Fibroblast of skin of right quadriceps (primary cell): ENCODE results near the gene ADCY10.
"Not testable (repeated sequence)": the region's sequence is repeated elsewhere in the genome, so short reads cannot be mapped to it uniquely, and the experiment has no call there.

Experiments used
- DNase-seq: peaks from one replicate; pipeline ENCODE4 v3.0.0-alpha.2; 2013

ADCY10 gene, protein sequence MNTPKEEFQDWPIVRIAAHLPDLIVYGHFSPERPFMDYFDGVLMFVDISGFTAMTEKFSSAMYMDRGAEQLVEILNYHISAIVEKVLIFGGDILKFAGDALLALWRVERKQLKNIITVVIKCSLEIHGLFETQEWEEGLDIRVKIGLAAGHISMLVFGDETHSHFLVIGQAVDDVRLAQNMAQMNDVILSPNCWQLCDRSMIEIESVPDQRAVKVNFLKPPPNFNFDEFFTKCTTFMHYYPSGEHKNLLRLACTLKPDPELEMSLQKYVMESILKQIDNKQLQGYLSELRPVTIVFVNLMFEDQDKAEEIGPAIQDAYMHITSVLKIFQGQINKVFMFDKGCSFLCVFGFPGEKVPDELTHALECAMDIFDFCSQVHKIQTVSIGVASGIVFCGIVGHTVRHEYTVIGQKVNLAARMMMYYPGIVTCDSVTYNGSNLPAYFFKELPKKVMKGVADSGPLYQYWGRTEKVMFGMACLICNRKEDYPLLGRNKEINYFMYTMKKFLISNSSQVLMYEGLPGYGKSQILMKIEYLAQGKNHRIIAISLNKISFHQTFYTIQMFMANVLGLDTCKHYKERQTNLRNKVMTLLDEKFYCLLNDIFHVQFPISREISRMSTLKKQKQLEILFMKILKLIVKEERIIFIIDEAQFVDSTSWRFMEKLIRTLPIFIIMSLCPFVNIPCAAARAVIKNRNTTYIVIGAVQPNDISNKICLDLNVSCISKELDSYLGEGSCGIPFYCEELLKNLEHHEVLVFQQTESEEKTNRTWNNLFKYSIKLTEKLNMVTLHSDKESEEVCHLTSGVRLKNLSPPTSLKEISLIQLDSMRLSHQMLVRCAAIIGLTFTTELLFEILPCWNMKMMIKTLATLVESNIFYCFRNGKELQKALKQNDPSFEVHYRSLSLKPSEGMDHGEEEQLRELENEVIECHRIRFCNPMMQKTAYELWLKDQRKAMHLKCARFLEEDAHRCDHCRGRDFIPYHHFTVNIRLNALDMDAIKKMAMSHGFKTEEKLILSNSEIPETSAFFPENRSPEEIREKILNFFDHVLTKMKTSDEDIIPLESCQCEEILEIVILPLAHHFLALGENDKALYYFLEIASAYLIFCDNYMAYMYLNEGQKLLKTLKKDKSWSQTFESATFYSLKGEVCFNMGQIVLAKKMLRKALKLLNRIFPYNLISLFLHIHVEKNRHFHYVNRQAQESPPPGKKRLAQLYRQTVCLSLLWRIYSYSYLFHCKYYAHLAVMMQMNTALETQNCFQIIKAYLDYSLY (N-terminal part only)

DNA sequence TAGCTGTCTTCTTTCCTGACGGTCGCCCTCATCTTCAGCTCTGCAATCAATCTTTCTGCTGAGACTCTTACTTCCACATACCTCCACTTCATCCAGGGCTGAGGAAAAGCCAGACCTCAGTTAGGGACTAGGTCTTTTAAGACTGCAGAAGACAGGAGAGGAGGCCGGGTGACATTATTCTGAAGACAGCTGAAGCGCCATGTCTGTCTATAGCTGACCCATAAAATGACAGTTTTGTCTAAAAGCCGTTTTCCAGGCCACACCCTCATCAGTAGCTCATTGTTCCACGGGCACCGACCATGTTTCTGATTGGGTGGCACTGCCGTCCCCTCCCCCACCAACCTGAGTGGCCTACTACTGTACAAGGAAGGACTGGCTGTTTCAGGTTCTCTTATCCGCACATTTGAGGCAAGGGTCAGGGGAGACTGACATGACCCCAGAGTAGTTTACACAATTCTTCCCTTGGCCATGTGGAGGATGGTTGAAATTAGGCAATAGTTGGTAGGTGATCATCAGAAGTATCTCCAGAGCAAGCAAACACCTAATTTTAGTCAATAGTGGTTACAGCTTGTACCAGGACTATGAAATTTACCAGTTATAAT lies at the start of gene ADCY10:
ADCY10 (minus strand) TSS at position 240 of the 602 bp plus-strand sequence. CDS start 8,994 bp downstream, outside the sequence.
- no peak for DNase-seq

DNA sequence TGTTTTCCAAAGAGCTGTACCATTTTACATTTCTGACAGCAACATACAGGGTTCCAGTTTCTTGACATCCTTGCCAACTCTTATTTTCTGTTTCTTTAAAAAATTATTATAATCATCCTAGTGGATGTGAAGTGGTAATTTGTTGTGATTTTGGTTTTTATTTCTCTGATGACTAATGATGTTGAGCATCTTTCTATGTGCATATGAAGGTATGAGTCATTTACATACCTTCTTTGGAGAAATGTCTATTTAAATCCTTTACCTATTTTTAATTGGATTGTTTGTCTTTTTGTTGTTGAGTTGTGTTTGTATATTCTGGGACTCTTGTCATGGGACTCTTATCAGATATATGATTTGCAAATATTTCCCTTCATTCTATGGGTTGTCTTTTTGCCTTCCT lies 43.8 kb upstream of the ADCY10 start:
- DNase-seq = peak; percentile 10

DNA sequence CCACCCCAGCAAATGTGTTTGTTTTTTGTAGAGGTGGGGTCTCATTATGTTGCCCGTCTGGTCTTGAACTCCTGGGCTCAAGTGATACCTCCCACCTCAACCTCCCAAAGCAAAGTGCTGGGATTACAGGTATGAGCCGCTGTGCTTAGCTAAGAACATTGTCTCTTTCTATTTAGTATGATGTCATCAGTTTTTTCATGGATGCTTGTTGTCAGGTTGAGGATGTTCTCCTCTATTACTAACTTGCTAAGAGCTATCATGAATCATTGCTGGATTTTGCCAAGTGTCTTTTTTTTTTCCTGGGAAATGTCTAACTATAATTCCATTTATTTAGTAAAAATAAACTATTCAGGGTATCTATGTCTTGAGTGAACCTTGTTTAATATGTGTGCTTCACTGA lies 42.0 kb upstream of the ADCY10 start:
- no peak for DNase-seq

DNA sequence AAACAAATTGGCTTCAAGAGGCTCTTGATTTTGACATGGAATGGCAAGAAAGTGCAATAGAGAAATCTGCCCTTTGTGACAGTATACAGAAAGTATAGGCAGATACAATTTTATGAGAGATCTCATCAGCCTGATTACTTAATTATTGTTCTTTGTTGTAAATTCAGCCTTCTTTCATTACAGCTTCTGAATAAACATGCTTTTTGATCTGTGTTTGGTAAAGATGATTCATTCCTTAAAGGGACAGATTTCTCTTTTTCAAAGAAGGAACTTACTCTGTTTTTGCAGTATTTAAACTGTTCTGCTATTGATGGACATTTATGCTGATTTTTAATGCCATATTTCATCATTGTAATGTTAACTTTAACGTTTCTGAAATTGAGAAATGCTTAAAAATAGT lies 36.6 kb upstream of the ADCY10 start:
- no peak for DNase-seq

DNA sequence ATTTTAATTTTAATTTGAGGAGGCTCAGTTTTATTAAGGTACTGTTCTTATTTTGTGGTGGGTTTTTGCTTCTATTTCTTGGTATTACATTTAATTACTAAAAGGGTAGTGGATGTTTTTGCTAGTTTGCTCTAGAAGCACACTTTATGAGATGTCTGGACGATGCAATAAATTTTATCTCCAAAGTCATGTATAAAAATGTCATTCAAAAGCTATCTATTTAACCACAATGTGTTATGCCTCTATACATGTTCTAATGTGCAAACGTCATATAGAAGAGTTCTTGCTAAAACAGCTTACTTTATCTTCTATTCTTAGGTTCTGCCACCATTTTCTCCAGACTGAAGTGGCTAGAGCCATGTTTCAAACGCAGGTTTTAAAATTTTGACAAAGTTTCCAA lies 35.9 kb upstream of the ADCY10 start:
- peak; percentile 3 for DNase-seq

DNA sequence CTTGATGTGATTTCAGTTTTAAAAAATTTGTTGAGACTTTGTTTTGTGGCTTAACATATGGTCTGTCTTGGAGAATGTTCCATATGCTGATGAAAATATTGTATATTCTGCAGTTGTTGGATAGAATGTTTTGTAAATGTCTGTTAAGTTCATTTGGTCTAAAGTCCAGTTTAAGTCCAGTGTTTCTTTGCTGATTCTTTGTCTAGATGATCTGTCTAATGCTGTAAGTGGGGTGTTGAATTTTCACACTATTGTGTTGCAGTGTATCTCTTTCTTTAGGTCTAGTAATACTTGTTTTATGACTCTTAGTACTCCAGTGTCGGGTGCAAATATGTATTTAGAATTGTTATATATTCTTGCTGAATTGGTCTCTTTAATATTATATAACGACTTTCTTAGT lies 33.8 kb upstream of the ADCY10 start:
- DNase-seq = no peak

DNA sequence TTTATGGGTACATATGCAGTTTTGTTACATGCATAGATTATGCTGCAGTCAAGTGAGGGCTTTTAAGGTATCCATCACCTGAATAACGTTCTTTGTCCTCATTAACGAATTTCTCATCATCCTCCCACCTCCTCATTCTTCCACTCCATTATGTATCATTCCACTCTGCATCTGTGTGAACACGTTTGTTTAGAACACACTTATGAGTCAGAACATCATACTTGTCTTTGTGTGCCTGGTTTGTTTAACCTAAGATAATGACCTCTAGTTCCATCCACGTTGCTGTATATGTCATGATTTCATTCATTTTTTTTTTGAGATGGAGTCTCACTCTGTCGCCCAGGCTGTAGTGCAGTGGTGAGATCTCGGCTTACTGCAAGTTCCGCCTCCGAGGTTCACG lies 29.6 kb upstream of the ADCY10 start:
- no peak for DNase-seq

DNA sequence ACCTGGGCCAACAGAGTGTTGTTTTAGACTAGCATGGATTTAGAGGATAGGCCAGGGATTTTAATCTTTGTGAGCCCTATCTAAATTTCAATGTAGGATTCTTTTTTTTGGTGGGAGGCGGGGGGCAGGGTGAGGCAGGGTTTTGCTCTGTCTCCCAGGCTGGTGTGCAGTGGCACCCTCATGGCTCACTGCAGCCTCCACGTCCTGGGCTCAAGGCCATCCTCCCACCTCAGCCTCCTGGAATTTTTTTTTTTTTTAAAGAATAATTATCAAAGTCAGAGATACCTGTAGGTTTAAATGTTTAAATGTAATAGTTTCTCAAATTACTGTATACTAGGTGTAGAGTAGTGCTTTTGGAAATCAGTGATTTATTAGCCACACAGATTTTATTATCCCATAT lies 26.3 kb upstream of the ADCY10 start:
- no peak for DNase-seq

DNA sequence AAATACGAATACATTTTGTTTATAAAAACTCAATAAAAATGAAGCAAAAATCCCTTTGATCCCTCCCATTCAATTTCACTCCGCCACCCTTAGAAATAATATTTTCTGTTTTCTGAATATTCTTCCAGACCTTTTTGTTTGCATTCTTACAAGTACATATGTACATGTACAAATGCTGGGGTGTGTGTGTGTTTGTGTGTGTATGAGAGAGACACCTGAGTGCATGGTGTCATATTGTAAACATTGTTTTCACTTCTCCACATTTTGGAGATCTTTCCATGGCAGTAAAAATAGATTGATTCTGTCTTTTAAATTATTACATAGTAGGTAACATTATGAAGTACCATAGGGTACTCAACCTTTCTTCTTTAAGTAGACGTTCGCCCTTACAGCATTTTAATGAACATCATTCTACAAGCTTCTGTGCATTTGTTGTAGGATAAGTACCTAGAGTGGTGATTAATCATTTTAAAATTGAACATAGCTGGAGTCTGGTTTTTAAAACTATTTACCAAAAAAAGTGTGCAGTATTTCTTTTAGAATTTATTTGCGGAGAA lies 24.2 kb upstream of the ADCY10 start:
- no peak for DNase-seq

DNA sequence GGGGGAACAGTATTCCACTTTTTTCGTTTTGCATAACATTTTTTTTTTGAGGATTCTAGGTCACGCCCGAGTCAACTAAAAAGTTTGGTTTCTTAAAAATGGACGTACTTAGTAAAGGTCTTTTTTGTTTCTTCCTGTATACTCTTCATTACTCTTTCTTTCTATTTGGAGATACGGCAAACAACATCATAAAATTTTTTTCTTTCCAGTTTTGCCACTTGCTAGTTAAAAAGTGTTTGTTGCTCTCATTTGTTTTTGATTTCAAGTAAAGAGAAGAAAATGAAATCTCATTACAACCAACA lies 23.7 kb upstream of the ADCY10 start:
- no peak for DNase-seq

DNA sequence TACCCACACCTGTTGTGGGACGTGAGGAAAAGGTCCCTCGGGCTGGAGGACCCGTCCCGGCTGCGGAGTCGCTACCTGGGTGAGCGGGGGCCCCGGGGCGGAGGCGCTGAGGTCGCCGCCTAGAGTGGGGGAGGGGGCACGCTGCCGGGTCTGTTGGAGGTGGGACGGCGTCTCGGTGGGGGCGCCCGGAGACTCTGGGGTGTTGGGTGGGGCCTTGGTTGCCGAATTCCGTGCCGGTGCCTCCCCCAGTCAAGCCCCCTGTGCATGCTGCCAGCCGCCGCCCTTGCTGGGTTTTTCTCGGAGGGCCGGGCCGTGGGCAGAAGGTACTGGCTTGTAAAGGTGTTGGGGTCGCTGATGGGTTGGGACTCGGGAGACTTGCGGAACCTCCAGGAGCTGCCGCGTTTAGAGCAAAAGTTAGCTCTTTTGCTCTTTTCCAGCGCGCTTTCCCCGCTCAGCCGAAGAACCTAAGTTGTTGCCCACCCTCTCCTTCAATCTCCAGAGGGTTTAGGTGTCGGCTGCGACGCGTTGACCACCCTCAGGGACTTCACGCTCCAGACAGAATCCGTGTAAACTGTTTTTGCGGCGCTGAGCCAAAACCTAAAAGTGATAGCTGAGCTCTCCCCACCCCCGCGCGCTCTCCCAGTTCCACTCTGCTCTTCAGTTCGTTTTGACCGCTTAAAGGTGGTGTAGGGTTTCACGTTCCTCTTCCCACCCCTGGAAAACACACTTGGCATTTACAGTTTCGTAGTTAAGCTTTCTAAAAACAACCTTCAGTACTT lies 23.2 kb upstream of the ADCY10 start, which contains the start of gene MPC2:
MPC2 (minus strand) TSS at position 143 of the 779 bp plus-strand sequence. CDS start 1,231 bp downstream, outside the sequence.
- peak; percentile 71 for DNase-seq

DNA sequence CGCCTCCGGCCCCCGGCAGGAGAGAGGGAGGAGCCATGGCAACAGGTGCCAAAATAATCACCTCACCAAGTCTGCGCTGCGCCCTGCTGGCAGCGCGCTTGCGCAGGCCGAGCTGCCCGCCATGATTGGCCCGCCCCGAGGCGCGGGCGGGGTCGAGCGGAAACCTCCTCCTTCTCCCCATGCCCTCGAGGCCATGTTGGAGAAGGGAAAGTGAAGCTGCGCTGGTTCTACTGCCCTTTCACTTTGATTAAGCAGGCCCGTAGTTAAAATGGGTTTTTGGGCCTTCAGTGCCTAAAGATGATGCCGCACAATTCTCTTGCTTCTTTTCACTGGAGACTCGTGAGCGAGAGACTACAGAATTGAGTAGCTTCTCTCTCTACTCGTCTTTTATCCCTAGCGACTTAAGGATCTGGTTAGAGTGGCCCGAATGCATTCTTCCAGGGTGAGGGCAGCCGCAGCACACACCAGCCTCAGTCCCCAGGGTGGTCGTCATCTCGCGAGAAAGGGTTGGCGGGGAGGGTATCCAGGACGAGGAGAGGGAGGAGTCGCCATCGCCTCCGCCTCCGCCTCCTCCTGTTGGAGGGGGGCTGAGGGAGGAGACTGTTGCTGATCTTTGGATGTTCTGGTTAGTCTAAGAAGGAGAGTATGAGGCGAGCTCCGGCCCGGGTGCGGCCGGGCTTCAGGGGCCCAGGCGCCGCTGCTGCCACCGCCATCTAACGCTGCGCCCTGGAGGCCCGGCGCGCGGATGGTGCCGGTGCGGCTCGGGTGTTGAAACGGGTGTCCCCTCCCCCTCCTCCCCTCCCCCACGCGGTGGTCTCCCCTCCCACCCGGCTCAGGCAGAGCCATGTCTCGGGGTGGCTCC lies 22.4 kb upstream of the ADCY10 start, which contains the start of gene DCAF6:
DCAF6 (plus strand) TSS at position 616 of the 862 bp plus-strand sequence; CDS start at position 845, 229 bp downstream.
- peak; percentile 98 for DNase-seq

DNA sequence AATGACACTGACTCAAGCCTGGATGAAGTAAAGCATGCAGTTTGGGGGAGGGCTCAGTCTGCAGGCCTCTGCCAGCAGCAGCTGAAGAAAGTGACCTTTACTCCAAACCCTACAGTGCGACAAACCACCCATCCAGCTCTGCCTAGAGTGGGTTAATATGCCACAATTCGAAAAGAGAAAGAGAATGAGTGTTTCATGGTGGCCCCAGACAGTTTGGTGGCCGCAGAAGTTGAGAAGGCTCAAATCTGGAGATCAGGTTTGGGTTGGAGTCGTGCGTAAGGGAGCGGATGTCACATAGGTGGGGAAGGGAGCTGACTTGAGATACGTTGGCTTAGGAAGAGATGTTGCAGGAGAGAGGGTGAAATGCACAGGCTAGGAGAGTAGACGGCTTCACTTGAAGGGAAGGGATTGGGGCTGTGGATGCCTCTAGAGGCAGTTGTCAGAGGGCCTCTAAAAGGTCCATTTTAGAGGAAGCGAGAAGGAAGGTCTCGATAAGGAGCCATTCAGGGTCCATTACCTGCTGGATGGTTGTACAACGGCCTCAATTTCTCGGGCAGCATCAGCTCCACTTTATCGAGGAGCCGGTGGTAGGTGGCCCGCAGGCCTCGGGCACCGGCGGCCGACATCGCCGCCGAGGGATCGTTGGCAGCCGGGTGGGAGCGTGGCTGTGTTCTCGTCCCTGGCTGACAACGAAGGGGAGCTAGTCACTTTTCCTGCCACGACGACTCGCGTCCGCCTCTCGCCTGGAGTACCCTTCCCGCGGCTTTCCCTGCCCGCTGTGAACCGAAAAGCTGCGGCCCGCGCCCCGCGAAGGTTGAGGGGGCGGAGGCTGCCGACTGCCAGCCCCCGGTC lies 21.5 kb upstream of the ADCY10 start:
- DNase-seq = peak; percentile 24

DNA sequence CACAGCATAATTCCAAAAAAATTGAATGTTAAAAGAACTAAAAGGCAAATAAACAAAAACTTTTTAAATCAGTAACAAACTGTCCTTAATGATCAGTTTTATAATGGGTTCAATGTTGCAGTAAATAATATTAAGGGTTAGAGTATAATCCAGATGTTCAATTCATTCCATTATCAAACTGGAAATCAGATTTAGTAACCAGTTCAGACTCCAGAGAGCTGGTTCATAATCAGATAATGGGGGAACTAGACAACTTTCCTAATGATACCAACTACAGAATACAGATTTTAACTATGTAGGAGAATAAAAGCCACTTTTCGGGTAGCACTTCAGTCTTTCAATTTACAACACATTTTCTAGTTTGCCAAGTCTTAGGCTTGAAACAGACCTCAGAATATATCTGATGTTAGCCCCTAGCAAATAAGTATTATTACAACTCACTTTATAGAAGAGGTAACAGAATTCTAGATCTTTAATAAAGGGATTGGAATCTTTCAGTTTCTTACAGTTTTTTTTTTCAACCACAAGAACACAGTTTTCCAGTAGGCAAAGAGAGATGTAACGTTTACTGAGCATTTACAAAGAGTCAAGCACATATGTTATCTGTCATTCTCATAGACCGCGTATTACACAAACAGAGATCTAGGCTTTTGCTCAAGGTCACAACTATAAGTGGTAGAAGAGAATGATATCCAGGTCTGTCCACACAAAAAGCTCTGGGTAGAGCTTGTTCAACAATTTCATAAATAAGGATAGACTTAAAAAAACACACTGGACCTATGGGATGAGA lies 20.7 kb upstream of the ADCY10 start:
- peak; percentile 13 for DNase-seq

DNA sequence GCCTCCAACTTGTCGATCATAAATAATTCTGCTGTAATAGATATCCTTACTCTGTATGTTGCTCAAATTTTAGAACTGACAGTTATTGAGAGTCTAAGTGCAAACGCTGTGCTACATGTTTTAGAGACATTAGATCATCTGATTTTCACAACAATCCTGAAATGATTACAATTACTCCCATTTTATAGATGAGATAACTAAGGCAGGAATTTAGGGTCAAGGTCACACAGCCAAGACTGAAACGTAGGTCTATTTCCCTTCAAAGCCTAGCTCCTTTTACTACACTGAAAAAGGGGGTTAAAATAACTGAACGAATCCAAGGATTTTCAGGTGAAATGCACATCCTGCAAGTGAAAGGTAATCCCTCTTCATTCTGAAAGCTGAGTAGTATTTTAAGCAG lies 19.9 kb upstream of the ADCY10 start:
- DNase-seq = no peak

DNA sequence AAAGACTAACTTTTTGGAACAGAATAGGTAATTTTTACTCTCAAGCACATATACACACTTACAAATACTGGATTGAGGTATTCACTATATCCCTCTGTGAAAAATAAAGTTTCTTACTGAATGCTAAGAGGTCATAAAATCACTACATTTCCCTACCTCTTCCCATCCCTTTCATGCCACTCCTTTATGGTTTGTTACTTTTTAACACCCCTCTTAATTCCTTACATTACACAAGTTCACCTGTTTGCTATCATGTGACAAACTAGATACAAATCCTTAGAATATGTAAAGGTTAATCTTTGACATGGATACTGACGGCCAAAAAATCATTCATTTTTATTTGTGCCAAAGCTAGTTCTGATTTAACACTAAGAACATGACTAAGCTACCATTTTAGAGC lies 15.8 kb upstream of the ADCY10 start:
- no peak for DNase-seq

DNA sequence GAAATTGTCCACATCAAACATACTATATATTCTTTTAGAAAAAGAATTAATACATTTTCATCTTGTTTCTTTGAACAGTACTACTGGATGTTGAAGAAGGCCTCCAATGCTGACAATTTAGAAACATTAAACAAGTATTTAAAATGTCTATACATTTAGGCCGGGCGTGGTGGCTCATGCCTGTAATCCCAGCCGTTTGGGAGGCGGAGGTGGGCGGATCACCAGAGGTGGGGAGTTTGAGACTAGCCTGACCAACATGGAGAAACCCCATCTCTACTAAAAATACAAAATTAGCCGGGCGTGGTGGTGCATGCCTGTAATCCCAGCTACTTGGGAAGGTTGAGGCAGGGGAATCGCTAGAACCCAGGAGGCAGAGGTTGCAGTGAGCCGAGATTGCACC lies 15.0 kb upstream of the ADCY10 start:
- DNase-seq = not testable (repeated sequence)

DNA sequence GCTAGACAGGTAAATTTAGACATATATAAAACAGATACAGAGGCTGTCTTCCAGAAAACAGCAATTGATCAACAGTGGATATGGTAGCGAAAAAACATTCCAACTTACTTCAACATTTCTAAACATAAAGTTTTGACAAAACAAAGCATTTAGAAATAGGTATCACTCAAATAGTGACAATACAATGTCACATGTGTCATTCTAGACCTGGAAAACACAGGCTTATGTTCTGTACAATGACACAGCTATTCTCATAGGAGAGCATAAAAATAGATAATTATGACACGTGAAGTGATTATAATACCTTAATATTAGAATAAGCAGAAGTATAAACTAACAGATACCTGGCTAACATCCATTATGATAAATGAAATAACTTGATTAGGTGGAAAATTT lies 14.5 kb upstream of the ADCY10 start:
- no peak for DNase-seq
